Left lung (tissue), 10 donors: ENCODE measurements around the gene CTSE. TPM values are rescaled to one million over a fixed set of nuclear protein-coding genes. Genes with fewer than 3 reads are reported as not detected.

Experiments
- ATAC-seq: fragments of 200-7000 bp; cut with Tn5 transposase; one replicate; pipeline ENCODE4 v1.9.1; 2020; ENCODE audit warnings: moderate library complexity
- DNase-seq, 4 donors: peaks; one replicate each; pipeline ENCODE4 v3.0.0-alpha.2; 2013 to 2020
- H3K27ac ChIP-seq, 2 donors: fragments of 200-600 bp; sonication (generic) in 1 of 2; one replicate each; pipeline versions ENCODE4 v1.5.0 to v1.8.0; 2020 to 2021
- H3K27me3 ChIP-seq, 2 donors: fragments of 200-600 bp; sonication (generic) in 1 of 2; one replicate each; pipeline versions ENCODE4 v1.5.0 to v1.8.0; 2020 to 2021
- H3K36me3 ChIP-seq, 2 donors: fragments of 200-600 bp; sonication (generic) in 1 of 2; one replicate each; pipeline versions ENCODE4 v1.5.0 to v1.8.0; 2020 to 2021
- H3K4me1 ChIP-seq, 2 donors: fragments of 200-600 bp; one replicate each; pipeline ENCODE4 v1.8.0; 2021
- H3K4me3 ChIP-seq, 2 donors: fragments of 200-600 bp; sonication (generic) in 1 of 2; one replicate each; pipeline versions ENCODE4 v1.5.0 to v1.8.0; 2020 to 2021; ENCODE audit warnings: mild to moderate bottlenecking in 1 of 2
- H3K9me3 ChIP-seq, 2 donors: fragments of 200-600 bp; sonication (generic) in 1 of 2; one replicate each; pipeline versions ENCODE4 v1.5.0 to v1.8.0; 2020 to 2021
- intact Hi-C, 2 donors: fragments of 100-400 bp; cut with DNase I; formaldehyde crosslinking; loops; one replicate each; pipeline versions ENCODE4 v1.11.2 to v1.14.2; 2022
- polyA plus RNA-seq, 6 donors: library from polyadenylated mRNA; unstranded; fragments of 120-200 nt; gene quantifications; one replicate each; pipeline ENCODE4 v1.2.1, GENCODE V29; 2013; ENCODE audit not compliant: insufficient read length in 6 of 6
- total RNA-seq, 2 donors: library from RNA; stranded (reverse); fragmentation: NEBNext Ultra II Directional; extraction: Animal tissue kit (Norgen Biotek cat#: 25700); gene quantifications; one replicate each; pipeline ENCODE4 v1.2.1, GENCODE V29; 2021
- TF ChIP-seq, protein P1 (sequence below), 2 donors: fragments of 200-600 bp; sonication (generic) in 1 of 2; IDR thresholded peaks; one replicate each; pipeline versions ENCODE4 v1.5.0 to v1.8.0; 2021; ENCODE audit warnings: antibody characterized with exemption in 2 of 2
- donor health status: DM: no; HTN: yes; CAD: no.
- donor health status: DM: no; HTN: no; CAD: no.

Gene CTSE
- total and polyA plus RNA-seq, 8 donors = 0.35 to 624 (median 0.62) TPM

DNA sequence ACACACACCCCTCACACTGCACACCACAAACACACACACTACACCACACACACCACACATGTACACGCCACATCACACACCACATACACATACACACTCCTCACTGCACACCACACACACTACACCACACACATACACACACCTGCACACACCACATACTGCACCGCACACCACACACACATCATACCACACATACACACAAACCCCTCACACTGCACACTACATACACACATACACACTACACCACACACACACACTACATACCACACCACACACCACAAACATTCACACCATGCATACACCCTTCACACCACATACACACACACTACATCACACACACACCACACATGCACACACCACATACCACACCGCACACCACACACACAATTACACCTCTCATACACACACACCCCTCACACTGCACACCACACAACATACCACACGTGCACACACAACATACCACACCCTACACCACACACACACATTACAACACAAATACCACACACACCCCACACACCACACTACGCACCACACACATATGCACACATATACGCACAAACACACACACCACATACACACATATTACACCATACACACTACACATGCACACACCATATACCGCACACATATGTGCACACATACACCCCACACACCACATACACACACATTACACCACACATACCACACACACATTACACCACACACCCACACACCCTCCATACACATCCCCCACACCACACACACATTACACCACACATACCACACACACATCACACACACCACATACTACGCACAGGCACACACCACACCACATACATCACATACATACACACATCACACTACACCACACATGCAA is 50.1 kb downstream of the CTSE start:
- TF ChIP-seq, protein P1, sequence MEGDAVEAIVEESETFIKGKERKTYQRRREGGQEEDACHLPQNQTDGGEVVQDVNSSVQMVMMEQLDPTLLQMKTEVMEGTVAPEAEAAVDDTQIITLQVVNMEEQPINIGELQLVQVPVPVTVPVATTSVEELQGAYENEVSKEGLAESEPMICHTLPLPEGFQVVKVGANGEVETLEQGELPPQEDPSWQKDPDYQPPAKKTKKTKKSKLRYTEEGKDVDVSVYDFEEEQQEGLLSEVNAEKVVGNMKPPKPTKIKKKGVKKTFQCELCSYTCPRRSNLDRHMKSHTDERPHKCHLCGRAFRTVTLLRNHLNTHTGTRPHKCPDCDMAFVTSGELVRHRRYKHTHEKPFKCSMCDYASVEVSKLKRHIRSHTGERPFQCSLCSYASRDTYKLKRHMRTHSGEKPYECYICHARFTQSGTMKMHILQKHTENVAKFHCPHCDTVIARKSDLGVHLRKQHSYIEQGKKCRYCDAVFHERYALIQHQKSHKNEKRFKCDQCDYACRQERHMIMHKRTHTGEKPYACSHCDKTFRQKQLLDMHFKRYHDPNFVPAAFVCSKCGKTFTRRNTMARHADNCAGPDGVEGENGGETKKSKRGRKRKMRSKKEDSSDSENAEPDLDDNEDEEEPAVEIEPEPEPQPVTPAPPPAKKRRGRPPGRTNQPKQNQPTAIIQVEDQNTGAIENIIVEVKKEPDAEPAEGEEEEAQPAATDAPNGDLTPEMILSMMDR (IDR thresholded peaks at IDR 0.05) = no peak
- no peaks in the 10 kb centered on the region for H3K27me3 ChIP-seq
- H3K9me3 ChIP-seq = no peaks in the 10 kb centered on the region
- no peak for ATAC-seq
- H3K27ac ChIP-seq = no peak overlapping the region
- intact Hi-C loops = no loop called here
- no peaks in the 10 kb centered on the region for H3K36me3 ChIP-seq
- H3K4me1 ChIP-seq = peaks cover 0 to 4% of the 10 kb centered on the region in 2 donors
- no peak overlapping the region for H3K4me3 ChIP-seq
- DNase-seq = no peak

DNA sequence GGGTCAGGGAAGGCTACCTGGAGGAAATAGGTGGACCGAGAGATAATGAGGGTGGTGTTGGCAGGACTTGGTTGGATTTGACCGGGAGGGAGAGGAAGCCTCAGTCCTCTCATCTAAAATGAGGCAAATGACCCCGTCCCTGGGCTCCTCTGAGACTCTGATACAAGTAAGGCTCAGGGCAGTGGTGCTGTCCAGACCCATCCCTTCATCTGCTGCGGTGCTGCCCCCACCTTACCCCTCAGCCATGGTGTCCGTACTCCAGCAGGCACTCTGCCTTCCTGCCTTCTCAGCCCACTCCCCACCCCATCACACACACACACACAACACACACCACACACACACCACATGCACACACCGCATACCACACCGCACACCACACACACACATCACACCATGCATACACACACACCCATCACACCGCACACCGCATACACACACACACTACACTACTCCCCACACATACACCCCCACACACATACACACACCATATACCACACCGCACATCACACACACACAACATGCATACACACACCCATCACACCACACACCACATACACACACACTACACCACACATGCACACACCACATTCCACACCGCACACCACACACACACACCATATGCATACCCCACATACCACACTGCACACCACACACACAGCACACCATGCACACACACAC is 51.1 kb downstream of the CTSE start:
- TF ChIP-seq, protein P1 (IDR thresholded peaks at IDR 0.05) = no peak
- ATAC-seq (no peak), DNase-seq (peak in 1 of 4 donors; percentile 20)
- intact Hi-C loops = no loop called here
- peaks cover 0 to 4% of the 10 kb centered on the region in 2 donors for H3K4me1 ChIP-seq
- H3K27me3 ChIP-seq = no peaks in the 10 kb centered on the region
- H3K27ac ChIP-seq = no peak overlapping the region
- H3K9me3 ChIP-seq = no peaks in the 10 kb centered on the region
- H3K4me3 ChIP-seq = no peak overlapping the region
- H3K36me3 ChIP-seq = no peaks in the 10 kb centered on the region

DNA sequence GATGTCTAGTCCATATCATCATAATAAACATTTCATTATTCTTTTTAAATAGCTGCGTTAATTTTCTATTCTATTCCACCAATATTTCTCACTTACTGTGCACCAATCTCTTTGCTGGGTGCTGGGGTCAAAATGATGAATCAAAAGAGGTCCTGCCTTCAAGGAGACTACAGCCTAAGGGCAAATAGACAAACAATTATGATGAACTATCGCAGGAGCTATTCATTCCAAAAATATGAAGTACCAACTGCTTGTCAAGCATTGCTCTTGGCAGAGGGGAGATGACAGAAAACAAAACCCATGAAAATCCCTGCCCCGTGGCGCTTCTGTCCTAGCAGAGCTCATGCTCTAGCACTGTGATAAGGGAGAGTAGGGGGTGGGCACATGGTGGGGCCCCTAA is 51.6 kb downstream of the CTSE start:
- Histone ChIP-seq H3K4me1 (peaks cover 0 to 4% of the 10 kb centered on the region in 2 donors), H3K36me3 (no peaks in the 10 kb centered on the region), H3K27ac (no peak overlapping the region), H3K27me3 (no peaks in the 10 kb centered on the region), H3K4me3 (no peak overlapping the region), H3K9me3 (no peaks in the 10 kb centered on the region)
- DNase-seq (no peak), ATAC-seq (no peak)
- TF ChIP-seq, protein P1 (IDR thresholded peaks at IDR 0.05) = no peak
- intact Hi-C loops = no loop called here

DNA sequence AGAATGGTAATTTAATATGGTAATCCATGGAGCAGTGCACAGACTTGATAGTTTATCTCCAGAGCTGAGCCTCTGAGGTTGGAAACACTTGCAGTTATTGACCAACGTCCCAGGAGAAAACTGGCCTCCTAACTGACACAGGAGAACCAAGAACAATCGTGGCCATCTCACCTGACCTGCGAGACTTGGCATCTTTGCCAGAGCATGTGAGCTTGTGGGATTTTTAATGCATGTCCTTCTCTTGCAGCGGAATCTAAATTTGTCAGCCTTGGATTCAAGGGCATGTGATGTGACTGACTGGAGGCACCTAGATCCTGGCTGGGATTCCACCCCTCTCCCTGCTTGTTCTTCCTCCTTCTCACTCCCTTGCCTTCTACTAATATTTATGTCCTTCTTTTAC is 52.6 kb downstream of the CTSE start:
- Histone ChIP-seq H3K4me1 (peaks cover 0 to 4% of the 10 kb centered on the region in 2 donors), H3K9me3 (no peaks in the 10 kb centered on the region), H3K36me3 (no peaks in the 10 kb centered on the region), H3K27me3 (no peaks in the 10 kb centered on the region), H3K27ac (no peak overlapping the region), H3K4me3 (no peak overlapping the region)
- no peak for DNase-seq
- no peak for ATAC-seq
- TF ChIP-seq, protein P1 (IDR thresholded peaks at IDR 0.05) = no peak
- intact Hi-C loops = no loop called here

DNA sequence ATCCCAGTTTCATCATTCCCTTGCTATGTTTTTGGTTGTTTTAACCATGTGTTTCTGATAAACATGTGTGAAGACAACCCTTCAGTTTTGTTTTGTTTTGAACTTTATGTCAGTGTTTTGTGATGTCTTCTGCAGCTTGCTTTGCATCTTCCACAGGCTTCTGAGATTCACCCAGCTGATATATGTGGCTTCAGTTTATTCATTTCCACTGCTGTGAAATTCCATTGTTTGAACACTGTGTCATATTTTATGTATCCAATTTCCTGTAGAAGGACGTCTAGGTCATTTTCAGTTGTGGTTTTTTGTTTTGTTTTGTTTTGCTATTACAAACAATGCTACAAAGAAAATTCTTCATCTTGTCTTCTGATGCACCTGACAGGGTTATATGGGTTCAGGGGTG is 53.2 kb downstream of the CTSE start:
- no peaks in the 10 kb centered on the region for H3K36me3 ChIP-seq
- intact Hi-C loops = no loop called here
- no peaks in the 10 kb centered on the region for H3K27me3 ChIP-seq
- DNase-seq (no peak), ATAC-seq (no peak)
- H3K27ac ChIP-seq = no peak overlapping the region
- H3K4me3 ChIP-seq = no peak overlapping the region
- H3K4me1 ChIP-seq = no peaks in the 10 kb centered on the region
- TF ChIP-seq, protein P1 (IDR thresholded peaks at IDR 0.05) = no peak
- no peaks in the 10 kb centered on the region for H3K9me3 ChIP-seq
